A673 (cell line): Measurements from ENCODE around the gene NFATC2.

Experiments used
- CTCF ChIP-seq: fragments of 300-800, 200-600 bp; sonication (generic); conservative IDR thresholded peaks from 2 replicates; pipeline ENCODE4 v1.5.1; 2017; ENCODE audit warnings: low read depth, mild to moderate bottlenecking, antibody characterized with exemption, low read length, moderate library complexity, mixed read lengths
- EZH2 ChIP-seq: fragments of 200-600 bp; sonication (generic); IDR thresholded peaks from 2 replicates; pipeline ENCODE4 v1.6.1; 2017; ENCODE audit warnings: borderline replicate concordance, low read depth, mild to moderate bottlenecking, mixed read lengths, antibody characterized with exemption, low read length; ENCODE audit not compliant: poor library complexity, severe bottlenecking

DNA sequence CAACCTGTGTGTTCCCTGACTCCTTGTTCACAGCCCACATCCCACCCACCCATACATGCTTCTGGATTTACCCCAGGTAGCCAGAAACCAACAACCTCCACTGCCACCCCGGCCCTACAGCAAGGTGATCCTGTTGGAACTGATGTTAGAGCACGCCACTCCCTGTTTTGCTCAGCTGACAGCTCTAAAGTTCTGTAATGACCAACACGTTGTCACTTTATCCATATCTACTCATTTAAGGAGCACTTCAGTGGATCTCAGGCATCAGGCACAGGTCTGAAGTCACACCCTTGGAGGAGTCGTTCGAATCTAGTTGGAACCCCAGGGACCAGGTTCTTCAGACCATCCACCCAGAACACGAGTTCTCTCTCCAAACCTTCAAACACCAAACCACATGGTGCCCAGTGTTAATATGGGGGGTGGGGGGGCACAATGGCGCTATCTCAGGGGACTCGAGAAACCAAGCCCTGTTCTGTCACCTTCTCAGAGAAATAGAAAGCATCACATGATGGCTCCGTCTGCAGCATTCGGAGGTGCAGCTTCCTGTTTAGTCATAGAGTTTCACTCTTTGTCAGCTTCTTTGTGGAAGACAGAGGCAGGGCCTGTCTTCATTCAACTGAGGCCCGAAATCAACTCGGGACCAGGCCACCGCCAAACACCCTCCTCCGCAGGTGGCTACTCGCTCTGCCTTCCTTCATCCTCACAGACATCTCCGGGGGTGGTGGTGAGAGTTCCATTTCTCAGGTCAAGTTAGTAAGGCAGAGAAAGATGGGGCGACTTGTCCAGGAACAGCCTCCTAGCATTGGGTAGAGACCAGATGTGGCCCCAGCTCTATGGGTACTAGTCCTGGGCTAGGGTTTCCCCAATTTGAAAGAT, 142.2 kb downstream of the NFATC2 start:
- TF ChIP-seq CTCF (no peak), EZH2 (no peak)
